GM21447 (cell line): ENCODE results near the gene ELANE.

Source experiments
- ATAC-seq: cut with Tn5 transposase; IDR thresholded peaks from one replicate; pipeline ENCODE4 v1.9.1; 2021; ENCODE audit not compliant: unreplicated experiment

Gene ELANE

GRCh38 chr19:852136-853013 lies at the start of gene ELANE:
TSS of gene ELANE (plus strand) at chr19:852303. CDS start at chr19:852329, 26 bp downstream.
- ATAC-seq: no peak

- no peak for ATAC-seq
Observed at GRCh38 chr19:802498-803098, 49.5 kb upstream of the ELANE start.

- no peak for ATAC-seq
Observed at GRCh38 chr19:803099-803561, 49.0 kb upstream of the ELANE start.

GRCh38 chr19:803686-804418 lies 48.3 kb upstream of the ELANE start:
- ATAC-seq: no peak

GRCh38 chr19:804419-805165 lies 47.5 kb upstream of the ELANE start:
- no peak for ATAC-seq

GRCh38 chr19:805166-805551 lies 46.9 kb upstream of the ELANE start:
- ATAC-seq: no peak

GRCh38 chr19:805600-806550 lies 46.2 kb upstream of the ELANE start:
- no peak for ATAC-seq

- no peak for ATAC-seq
Observed at GRCh38 chr19:806815-807421, 45.2 kb upstream of the ELANE start.

GRCh38 chr19:807627-808422 lies 44.3 kb upstream of the ELANE start:
- ATAC-seq: no peak

- no peak for ATAC-seq
Observed at GRCh38 chr19:808423-808775, 43.7 kb upstream of the ELANE start.

- no peak for ATAC-seq
Observed at GRCh38 chr19:810077-810855, 41.8 kb upstream of the ELANE start.

GRCh38 chr19:810883-811489 lies 41.1 kb upstream of the ELANE start:
- ATAC-seq: no peak

- no peak for ATAC-seq
Observed at GRCh38 chr19:811506-812048, 40.5 kb upstream of the ELANE start.

GRCh38 chr19:812049-812746 lies 39.9 kb upstream of the ELANE start:
- no peak for ATAC-seq

- no peak for ATAC-seq
Observed at GRCh38 chr19:812747-813218, 39.3 kb upstream of the ELANE start.
